Sigmoid colon (tissue), 4 donors: Measurements from ENCODE around the gene C18orf63.

ENCODE experiments used
- EP300 ChIP-seq, 4 donors: sonication (generic); formaldehyde crosslinking; IDR thresholded peaks; one replicate each; pipeline ENCODE4 v1.6.1; 2017; ENCODE audit warnings: antibody characterized with exemption in 4 of 4
- POLR2A ChIP-seq, 2 donors: fragments of 450-650 bp; IDR thresholded peaks; one replicate each; pipeline ENCODE4 v1.6.1; 2016; ENCODE audit warnings: antibody characterized with exemption in 2 of 2, mild to moderate bottlenecking in 2 of 2, moderate library complexity in 2 of 2
- POLR2AphosphoS5 ChIP-seq, 4 donors: sonication (generic); formaldehyde crosslinking; IDR thresholded peaks; one replicate each; pipeline ENCODE4 v1.6.1; 2017; ENCODE audit warnings: antibody characterized with exemption in 4 of 4
- TF ChIP-seq, protein P1 (sequence below), 4 experiments: fragments of 450-650 bp in 3 of 4; fragments of 200-600 bp in 1 of 4; IDR thresholded peaks; one replicate each; pipeline ENCODE4 v1.5.1; 2016 to 2019; ENCODE audit warnings: antibody characterized with exemption in 4 of 4, mild to moderate bottlenecking in 3 of 4, moderate library complexity in 2 of 4

- TF ChIP-seq, protein P1, sequence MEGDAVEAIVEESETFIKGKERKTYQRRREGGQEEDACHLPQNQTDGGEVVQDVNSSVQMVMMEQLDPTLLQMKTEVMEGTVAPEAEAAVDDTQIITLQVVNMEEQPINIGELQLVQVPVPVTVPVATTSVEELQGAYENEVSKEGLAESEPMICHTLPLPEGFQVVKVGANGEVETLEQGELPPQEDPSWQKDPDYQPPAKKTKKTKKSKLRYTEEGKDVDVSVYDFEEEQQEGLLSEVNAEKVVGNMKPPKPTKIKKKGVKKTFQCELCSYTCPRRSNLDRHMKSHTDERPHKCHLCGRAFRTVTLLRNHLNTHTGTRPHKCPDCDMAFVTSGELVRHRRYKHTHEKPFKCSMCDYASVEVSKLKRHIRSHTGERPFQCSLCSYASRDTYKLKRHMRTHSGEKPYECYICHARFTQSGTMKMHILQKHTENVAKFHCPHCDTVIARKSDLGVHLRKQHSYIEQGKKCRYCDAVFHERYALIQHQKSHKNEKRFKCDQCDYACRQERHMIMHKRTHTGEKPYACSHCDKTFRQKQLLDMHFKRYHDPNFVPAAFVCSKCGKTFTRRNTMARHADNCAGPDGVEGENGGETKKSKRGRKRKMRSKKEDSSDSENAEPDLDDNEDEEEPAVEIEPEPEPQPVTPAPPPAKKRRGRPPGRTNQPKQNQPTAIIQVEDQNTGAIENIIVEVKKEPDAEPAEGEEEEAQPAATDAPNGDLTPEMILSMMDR (IDR thresholded peaks at IDR 0.05), result no peak
- TF ChIP-seq POLR2A (IDR thresholded peaks at IDR 0.05), result no peak
- TF ChIP-seq POLR2AphosphoS5 (IDR thresholded peaks at IDR 0.05), result no peak
- TF ChIP-seq EP300 (IDR thresholded peaks at IDR 0.05), result no peak
Observed at GRCh38 chr18:74314759-74315463, 728 bp upstream of the C18orf63 start.
